Measurements from ENCODE around the gene RAP1A.

The RAP1A gene

DNA sequence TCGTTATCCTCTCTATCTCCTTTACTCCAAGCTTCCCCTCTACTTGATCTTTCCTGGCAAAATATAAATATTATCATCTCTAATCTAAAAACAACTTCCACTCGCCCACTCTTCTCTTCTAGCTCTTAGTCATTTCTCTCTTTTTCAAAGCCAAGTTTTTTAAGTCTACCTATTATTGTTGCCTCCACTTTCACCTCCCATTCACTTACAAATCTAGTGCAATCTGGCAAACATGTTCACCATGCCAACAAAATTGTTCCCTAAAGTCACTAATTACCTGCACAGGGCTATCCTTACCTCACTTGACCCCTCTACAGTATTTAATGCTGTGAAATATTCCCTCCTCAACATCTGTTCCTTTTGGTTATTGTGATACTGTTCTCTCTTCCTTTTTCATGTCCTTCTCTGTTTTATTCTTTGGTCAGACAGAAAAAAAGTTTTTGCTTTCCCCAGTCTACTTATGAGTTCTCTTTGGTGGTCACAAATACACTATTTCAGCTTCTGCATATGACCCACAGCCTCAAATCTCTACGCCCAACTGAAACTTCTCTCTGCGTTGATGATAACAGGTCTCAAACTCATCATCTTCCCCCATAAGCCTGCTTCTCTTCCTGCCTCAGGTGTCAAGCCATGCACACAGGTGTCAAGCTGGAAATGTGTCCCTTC, 31.9 kb upstream of the RAP1A start:
- in situ Hi-C loops (cut with HindIII; ENCODE audit: low sequenced_read_pairs), result no loop called here
- DNase-seq (ENCODE audit: low read depth, low spot score), result no peak
- no peak overlapping the region for H3K4me3 ChIP-seq (ENCODE audit: low read depth, low read length)
- TF ChIP-seq, protein P1, sequence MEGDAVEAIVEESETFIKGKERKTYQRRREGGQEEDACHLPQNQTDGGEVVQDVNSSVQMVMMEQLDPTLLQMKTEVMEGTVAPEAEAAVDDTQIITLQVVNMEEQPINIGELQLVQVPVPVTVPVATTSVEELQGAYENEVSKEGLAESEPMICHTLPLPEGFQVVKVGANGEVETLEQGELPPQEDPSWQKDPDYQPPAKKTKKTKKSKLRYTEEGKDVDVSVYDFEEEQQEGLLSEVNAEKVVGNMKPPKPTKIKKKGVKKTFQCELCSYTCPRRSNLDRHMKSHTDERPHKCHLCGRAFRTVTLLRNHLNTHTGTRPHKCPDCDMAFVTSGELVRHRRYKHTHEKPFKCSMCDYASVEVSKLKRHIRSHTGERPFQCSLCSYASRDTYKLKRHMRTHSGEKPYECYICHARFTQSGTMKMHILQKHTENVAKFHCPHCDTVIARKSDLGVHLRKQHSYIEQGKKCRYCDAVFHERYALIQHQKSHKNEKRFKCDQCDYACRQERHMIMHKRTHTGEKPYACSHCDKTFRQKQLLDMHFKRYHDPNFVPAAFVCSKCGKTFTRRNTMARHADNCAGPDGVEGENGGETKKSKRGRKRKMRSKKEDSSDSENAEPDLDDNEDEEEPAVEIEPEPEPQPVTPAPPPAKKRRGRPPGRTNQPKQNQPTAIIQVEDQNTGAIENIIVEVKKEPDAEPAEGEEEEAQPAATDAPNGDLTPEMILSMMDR (IDR thresholded peaks at IDR 0.05; ENCODE audit: low read depth, low read length), result no peak

DNA sequence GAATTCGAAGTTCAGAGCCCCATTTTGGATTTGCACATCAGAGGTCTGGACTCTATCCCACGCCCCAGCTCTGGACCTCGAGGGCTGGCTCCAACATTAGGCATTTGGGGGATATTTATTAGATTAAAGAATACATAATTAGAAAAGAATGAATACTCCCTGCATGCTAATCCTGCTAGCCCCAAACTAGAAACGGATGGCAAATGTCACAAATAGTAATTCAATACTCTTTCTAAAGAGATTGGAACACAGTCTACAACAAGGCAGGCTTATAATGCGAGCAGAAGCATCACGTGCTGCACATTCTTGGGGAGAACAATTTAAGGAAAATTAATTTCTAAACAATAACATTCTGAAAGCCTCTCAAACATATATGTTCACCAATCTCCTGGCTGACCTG, 27.7 kb upstream of the RAP1A start:
- TF ChIP-seq, protein P1 (IDR thresholded peaks at IDR 0.05; ENCODE audit: low read depth, low read length), result no peak
- no peak overlapping the region for H3K4me3 ChIP-seq (ENCODE audit: low read depth, low read length)
- DNase-seq (ENCODE audit: low read depth, low spot score), result no peak
- in situ Hi-C loops (cut with HindIII; ENCODE audit: low sequenced_read_pairs), result no loop called here

DNA sequence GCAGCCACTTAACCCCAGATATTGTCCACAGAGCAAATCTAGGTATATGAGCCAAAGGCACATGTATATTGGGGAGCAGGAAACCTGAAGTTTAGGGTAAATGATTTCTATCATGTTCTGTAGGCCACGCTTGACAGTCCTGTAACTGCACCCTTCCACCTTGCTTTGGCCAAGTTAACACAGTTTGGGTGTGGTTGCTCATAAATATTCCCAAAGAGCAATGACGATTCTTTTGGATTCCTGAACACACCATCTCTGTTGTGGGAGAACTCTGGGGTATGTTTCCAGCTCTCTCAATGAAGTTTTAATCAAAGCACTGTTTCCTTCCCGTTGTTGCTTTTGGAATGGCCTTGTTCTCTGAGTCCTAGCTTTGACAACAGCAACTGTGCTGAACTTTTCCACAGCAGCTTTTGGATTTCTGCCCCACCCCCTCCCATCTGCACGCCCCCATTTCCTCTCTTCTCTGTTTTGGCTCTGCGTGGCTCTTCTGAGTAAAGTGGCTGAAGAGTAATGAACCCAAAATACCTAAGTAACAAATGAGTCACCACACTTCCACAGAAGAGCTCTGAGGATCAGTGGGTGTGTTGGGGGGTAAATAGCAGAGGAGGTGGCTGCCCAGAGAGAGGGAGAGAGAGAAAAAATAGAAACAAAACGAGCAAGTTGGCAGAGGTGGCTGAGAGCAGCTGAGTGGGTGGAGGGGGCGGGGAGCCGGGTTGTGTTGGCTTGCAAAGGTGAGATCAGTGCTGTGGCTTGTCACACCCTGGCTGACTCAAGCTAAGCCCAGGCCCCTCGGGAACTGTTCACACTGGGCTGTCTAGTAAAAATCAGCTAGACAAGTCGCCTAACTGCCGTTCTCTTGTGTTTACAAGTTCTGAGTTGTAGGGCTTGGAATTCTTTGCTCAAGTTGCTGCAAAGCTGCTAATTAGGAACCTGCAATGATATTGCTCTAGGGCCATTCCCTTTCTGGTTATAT, 26.9 kb upstream of the RAP1A start:
- TF ChIP-seq, protein P1 (IDR thresholded peaks at IDR 0.05; ENCODE audit: low read depth, low read length), result no peak
- no peak overlapping the region for H3K4me3 ChIP-seq (ENCODE audit: low read depth, low read length)
- peak; percentile 83 for DNase-seq (ENCODE audit: low read depth, low spot score)
- in situ Hi-C loops (cut with HindIII; ENCODE audit: low sequenced_read_pairs), result no loop called here

DNA sequence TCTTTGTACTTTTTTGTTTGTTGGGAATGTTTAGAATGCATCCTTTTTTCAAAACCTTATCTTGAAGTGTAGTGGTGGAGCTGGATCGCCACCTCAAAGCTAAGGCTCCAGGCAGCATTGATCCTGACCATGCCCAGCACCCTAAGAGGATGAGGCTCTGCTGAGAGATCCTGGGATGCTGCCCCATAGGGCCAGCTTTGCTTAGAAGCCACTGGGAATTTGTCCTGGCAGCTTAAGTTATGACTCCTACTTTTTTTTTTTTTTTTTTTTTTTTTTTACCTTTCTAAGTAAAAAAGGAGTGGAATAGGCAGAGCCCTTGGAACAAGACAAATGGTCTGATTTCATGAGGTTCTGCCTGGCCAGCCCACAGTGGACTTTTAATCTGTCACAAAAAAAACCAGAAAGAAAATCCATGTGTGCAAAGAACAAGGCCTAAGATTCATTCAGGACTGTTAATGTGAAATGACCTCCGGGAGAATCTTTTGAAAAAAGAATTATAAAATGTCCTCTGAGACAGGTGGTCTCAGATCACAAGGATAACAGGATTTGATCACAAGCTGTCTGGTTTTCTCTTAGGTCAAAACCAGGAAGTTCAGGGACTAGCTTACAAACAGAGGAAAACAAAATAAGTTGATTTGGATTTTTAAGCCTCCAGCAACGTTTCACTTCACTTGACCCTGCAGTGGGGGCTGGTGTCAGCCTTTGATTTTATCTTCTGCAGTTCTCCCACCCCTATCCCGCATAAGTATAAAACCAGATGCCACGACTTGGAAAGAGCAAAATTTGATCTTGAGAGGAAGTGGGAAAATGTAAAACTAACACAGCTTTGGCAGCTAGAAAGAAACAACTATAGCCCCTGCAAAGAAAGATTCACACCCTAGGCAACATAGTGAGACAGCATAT, 25.9 kb upstream of the RAP1A start:
- TF ChIP-seq, protein P1 (IDR thresholded peaks at IDR 0.05; ENCODE audit: low read depth, low read length), result no peak
- no peak overlapping the region for H3K4me3 ChIP-seq (ENCODE audit: low read depth, low read length)
- no peak for DNase-seq (ENCODE audit: low read depth, low spot score)
- in situ Hi-C loops (cut with HindIII; ENCODE audit: low sequenced_read_pairs), result no loop called here

DNA sequence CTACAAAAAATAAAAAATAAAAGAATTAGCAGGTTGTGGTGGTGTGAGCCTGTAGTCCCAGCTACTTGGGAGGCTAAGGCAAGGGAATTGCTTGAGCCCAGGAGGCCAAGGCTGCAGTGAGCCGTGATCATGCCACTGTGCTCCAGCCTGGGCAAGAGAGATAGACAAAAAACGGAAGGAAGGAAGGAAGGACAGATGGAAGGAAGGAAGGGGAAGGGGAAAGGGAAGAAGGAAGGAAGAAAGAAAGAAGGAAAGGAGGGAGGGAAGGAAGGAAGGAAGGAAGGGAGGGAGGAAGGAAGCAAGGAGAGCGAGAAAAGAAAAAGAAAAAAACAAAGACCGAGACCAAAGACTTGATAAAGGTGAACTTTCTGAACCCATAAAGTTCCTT, 25.3 kb upstream of the RAP1A start:
- TF ChIP-seq, protein P1 (IDR thresholded peaks at IDR 0.05; ENCODE audit: low read depth, low read length), result no peak
- no peak overlapping the region for H3K4me3 ChIP-seq (ENCODE audit: low read depth, low read length)
- no peak for DNase-seq (ENCODE audit: low read depth, low spot score)
- in situ Hi-C loops (cut with HindIII; ENCODE audit: low sequenced_read_pairs), result no loop called here

DNA sequence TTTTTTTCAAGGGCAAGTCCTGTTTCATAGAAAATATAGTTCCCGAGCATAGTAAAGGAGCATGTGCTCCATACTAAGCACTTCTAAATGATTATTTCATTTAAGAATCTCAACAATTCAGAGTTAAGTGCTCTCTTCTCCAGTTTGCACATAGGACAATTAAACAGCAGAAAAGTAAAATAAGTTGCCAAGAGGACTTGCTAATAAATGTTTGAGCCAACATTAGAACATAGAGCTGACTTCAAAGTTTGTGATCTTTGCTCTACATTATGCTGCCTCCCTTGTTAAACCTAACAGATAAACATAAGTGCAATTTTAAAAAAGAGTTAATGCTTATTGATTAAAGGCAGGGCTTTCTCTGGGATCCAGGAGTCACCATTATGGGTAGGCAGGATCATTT, 23.8 kb upstream of the RAP1A start:
- no peak for DNase-seq (ENCODE audit: low read depth, low spot score)
- no peak overlapping the region for H3K4me3 ChIP-seq (ENCODE audit: low read depth, low read length)
- in situ Hi-C loops (cut with HindIII; ENCODE audit: low sequenced_read_pairs), result no loop called here
- TF ChIP-seq, protein P1 (IDR thresholded peaks at IDR 0.05; ENCODE audit: low read depth, low read length), result no peak
